GM12878 (cell line): ENCODE measurements around the gene GBP5. TPM values are rescaled to one million over a fixed set of nuclear protein-coding genes. Genes with fewer than 3 reads are reported as not detected.

Experiments
- ATAC-seq: fragments of 200-7000 bp; cut with Tn5 transposase; 3 replicates; pipeline ENCODE4 v1.9.1; 2020; ENCODE audit warnings: mild to moderate bottlenecking, moderate library complexity
- BruUV-seq: library from RNA; stranded (reverse); fragments of 400-500 nt; replicated peaks from 2 replicates; lab custom pipeline; 2021; lab: Mats Ljungman, UMichigan
- CTCF ChIA-PET: fragments of 300-600 bp; sonication (Branson Sonifier 250); formaldehyde crosslinking; extraction: SDS; loops from one replicate; lab custom pipeline; 2021; ENCODE audit warnings: inconsistent platforms; lab: Yijun Ruan, JAX
- POLR2A ChIA-PET: fragments of 350-600 bp; formaldehyde crosslinking; extraction: SDS; loops from one replicate; lab custom pipeline; 2021; ENCODE audit warnings: inconsistent platforms; lab: Charles Lee
- RAD21 ChIA-PET: fragments of 300-600 bp; sonication (Branson Sonifier 250); formaldehyde crosslinking; loops from one replicate; lab custom pipeline; 2023; ENCODE audit warnings: antibody characterized with exemption; ENCODE audit not compliant: unreplicated experiment; lab: Charles Lee
- SMC1A ChIA-PET: fragments of 300-600 bp; sonication (Branson Sonifier 250); formaldehyde crosslinking; loops from one replicate; lab custom pipeline; 2023; ENCODE audit not compliant: unreplicated experiment, uncharacterized antibody; lab: Charles Lee
- DNase-seq: peaks from one replicate; pipeline ENCODE4 v3.0.0-alpha.2; 2011; ENCODE audit warnings: low read depth, low spot score
- FAIRE-seq: peaks from 3 replicates; lab custom pipeline; 2011; peaks lifted over from hg19 to GRCh38; lab: Jason Lieb, UNC
- H2AFZ ChIP-seq: 2 replicates; pipeline ENCODE4 v1.6.0; 2011; ENCODE audit warnings: low read depth, low read length, control low read depth; ENCODE audit not compliant: control insufficient read depth
- H3K27ac ChIP-seq: 2 replicates; pipeline ENCODE4 v1.5.1; 2011; ENCODE audit warnings: control low read depth; ENCODE audit not compliant: control insufficient read depth, insufficient read depth
- H3K27me3 ChIP-seq, 2 experiments: replicated peaks in 1 of 2; 2 replicates each; pipeline versions ENCODE4 v1.6.0 to v1.6.1; 2011; ENCODE audit warnings: low read length in 1 of 2; ENCODE audit not compliant: control insufficient read depth in 2 of 2, insufficient read depth in 2 of 2
- H3K36me3 ChIP-seq, 2 experiments: 2 replicates each; pipeline ENCODE4 v1.5.1; 2011; ENCODE audit warnings: low read length in 1 of 2; ENCODE audit not compliant: control insufficient read depth in 2 of 2, insufficient read depth in 2 of 2
- H3K4me1 ChIP-seq: 2 replicates; pipeline ENCODE4 v1.6.1; 2011; ENCODE audit warnings: mild to moderate bottlenecking, low read length, moderate library complexity, mixed read lengths; ENCODE audit not compliant: control insufficient read depth, insufficient read depth
- H3K4me2 ChIP-seq: 2 replicates; pipeline ENCODE4 v1.6.0; 2011; ENCODE audit warnings: control low read depth; ENCODE audit not compliant: control insufficient read depth, insufficient read depth
- H3K4me3 ChIP-seq: fragments of 200-600 bp; sonication (generic); 2 replicates; pipeline ENCODE4 v1.5.1; 2016
- H3K79me2 ChIP-seq: 2 replicates; pipeline ENCODE4 v1.6.0; 2011; ENCODE audit warnings: low read length; ENCODE audit not compliant: control insufficient read depth, insufficient read depth
- H3K9ac ChIP-seq: 2 replicates; pipeline ENCODE4 v1.8.0; 2011; ENCODE audit warnings: low read length, control low read depth, mixed read lengths; ENCODE audit not compliant: control insufficient read depth, insufficient read depth
- H3K9me3 ChIP-seq: replicated peaks from 3 replicates; pipeline ENCODE4 v1.5.1; 2011; ENCODE audit warnings: mild to moderate bottlenecking, low read length; ENCODE audit not compliant: control insufficient read depth, insufficient read depth
- H4K20me1 ChIP-seq: 2 replicates; pipeline ENCODE4 v1.6.0; 2011; ENCODE audit not compliant: control insufficient read depth, insufficient read depth
- BRCA1 ChIP-seq: IDR thresholded peaks from 2 replicates; pipeline ENCODE4 v1.6.1; 2011; ENCODE audit warnings: low read depth, low read length, improper control_type of control experiment
- CHD1 ChIP-seq: IDR thresholded peaks from 2 replicates; pipeline ENCODE4 v1.6.1; 2012; ENCODE audit warnings: low read depth, low read length, improper control_type of control experiment
- CUX1 ChIP-seq: IDR thresholded peaks from 2 replicates; pipeline ENCODE4 v1.6.1; 2012; ENCODE audit warnings: improper control_type of control experiment, low read depth, low read length; ENCODE audit not compliant: insufficient replicate concordance
- NFYB ChIP-seq: IDR thresholded peaks from 2 replicates; pipeline ENCODE4 v1.6.1; 2011; ENCODE audit warnings: low read depth, mild to moderate bottlenecking, low read length, improper control_type of control experiment, moderate library complexity; ENCODE audit not compliant: insufficient read depth
- NR2F1 ChIP-seq: fragments of 450-650 bp; conservative IDR thresholded peaks from 2 replicates; pipeline ENCODE4 v1.6.1; 2017; ENCODE audit warnings: mild to moderate bottlenecking
- NRF1 ChIP-seq: conservative IDR thresholded peaks from 2 replicates; pipeline ENCODE4 v1.6.1; 2011; ENCODE audit warnings: mild to moderate bottlenecking, low read depth, low read length, improper control_type of control experiment
- SIX5 ChIP-seq: IDR thresholded peaks from 2 replicates; pipeline ENCODE4 v1.6.1; 2011; ENCODE audit warnings: mild to moderate bottlenecking, low read depth, low read length, moderate library complexity; ENCODE audit not compliant: severe bottlenecking
- TAF1 ChIP-seq: IDR thresholded peaks from 2 replicates; pipeline ENCODE4 v1.6.1; 2011; ENCODE audit warnings: mild to moderate bottlenecking, low read depth, low read length, borderline replicate concordance
- ZSCAN29 ChIP-seq: fragments of 450-650 bp; IDR thresholded peaks from 2 replicates; pipeline ENCODE4 v1.6.1; 2017; ENCODE audit warnings: mild to moderate bottlenecking, moderate library complexity
- WGBS: methylation state at CpG from one replicate; pipeline ENCODE4 v1.1.6; 2016; ENCODE audit warnings: low lambda C conversion rate; ENCODE audit not compliant: insufficient replicate concordance, insufficient coverage; ENCODE audit errors: missing lambda C conversion rate; 5-methylcytosine and 5-hydroxymethylcytosine counted together
- in situ Hi-C: fragments of 300-500 bp; cut with MboI; formaldehyde crosslinking; loops from 9 replicates; pipeline ENCODE4 v1.14.3; 2018; ENCODE audit warnings: mixed read lengths
- intact Hi-C: fragments of 100-400 bp; cut with micrococcal nuclease; formaldehyde crosslinking; loops from one replicate; pipeline ENCODE4 v1.14.2; 2022; ENCODE audit not compliant: unreplicated experiment
- polyA plus RNA-seq, 11 experiments: library from polyadenylated mRNA; depleted of rRNA in 4 of 11; unstranded in 6 of 11; stranded (reverse) in 5 of 11; fragments of >200 nt; fragmentation: Nextera tagmentation in 4 of 11; fragmentation: Illumina TruSeq in 1 of 11; extraction: Ambion mirVana in 4 of 11; extraction: Trizol in 1 of 11; gene quantifications; 1 replicate in 1 of 11; 2 replicates in 10 of 11; pipeline versions ENCODE4 v1.2.1 to v1.2.3, GENCODE V29; 2011 to 2016; ENCODE audit warnings: inconsistent platforms in 2 of 11, missing spikeins in 2 of 11, low read depth in 1 of 11
- total RNA-seq, 4 experiments: library from RNA; depleted of rRNA in 3 of 4; stranded (reverse); fragments of >200 nt in 3 of 4; fragmentation: Illumina TruSeq in 1 of 4; extraction: Trizol in 1 of 4; gene quantifications; 2 replicates each; pipeline versions ENCODE4 v1.2.1 to v1.2.3, GENCODE V29; 2013 to 2021

Gene GBP5
- total and polyA plus RNA-seq, 10 of the 15 experiments (the other 5 are each of a cell fraction or from before 2014, with no cell fraction given): 0.17 to 1.0 (median 0.42) TPM

GRCh38 chr1:89271341-89272015 lies 1.2 kb downstream of the GBP5 start (continued):
- TF ChIP-seq CUX1: no peak

- no peaks in the 10 kb centered on the region for H4K20me1 ChIP-seq
- H3K27me3 ChIP-seq: no peaks in the 10 kb centered on the region
- no peak overlapping the region for H3K27ac ChIP-seq
- RAD21 ChIA-PET: no interaction called here
- intact Hi-C loops: no loop called here
- no peak for ATAC-seq
- no peaks in the 10 kb centered on the region for H3K79me2 ChIP-seq
- WGBS: 100% methylated on average over 1 of the region's 1 CpG
- in situ Hi-C loops: no loop called here
- no peak overlapping the region for H3K4me2 ChIP-seq
- CTCF ChIA-PET: interaction anchor here (0.9 to 1.7 kb wide), 4 partner anchors 12 to 185 kb away, joined by 3 to 5 read pairs (median 4); no protein-coding TSS in a partner anchor
- POLR2A ChIA-PET: no interaction called here
- H2AFZ ChIP-seq: no peak overlapping the region
- no peak overlapping the region for H3K9ac ChIP-seq
- no peaks in the 10 kb centered on the region for H3K36me3 ChIP-seq
- BruUV-seq: no TSS peak
- no peaks in the 10 kb centered on the region for H3K4me1 ChIP-seq
- no peak overlapping the region for H3K4me3 ChIP-seq
- FAIRE-seq: no peak
- DNase-seq: no peak
- SMC1A ChIA-PET: interaction anchor here (0.6 to 1.2 kb wide), 7 partner anchors 12 to 386 kb away, joined by 3 to 5 read pairs (median 3); no protein-coding TSS in a partner anchor
- TF ChIP-seq SIX5 (no peak), CHD1 (no peak), ZSCAN29 (no peak), NRF1 (no peak), TAF1 (no peak), BRCA1 (no peak), NR2F1 (no peak), NFYB (no peak)
- TF ChIP-seq, all 136 proteins: peak for 0
- no peaks in the 10 kb centered on the region; the same call in 2 of the 3 replicates for H3K9me3 ChIP-seq
These were observed 2.2 kb downstream of the GBP5 start for GRCh38 chr1:89270423-89270822.
